ENCODE measurements around the gene VAPB.
"Not testable (repeated sequence)": the region's sequence is repeated elsewhere in the genome, so short reads cannot be mapped to it uniquely, and the experiment has no call there.

DNA sequence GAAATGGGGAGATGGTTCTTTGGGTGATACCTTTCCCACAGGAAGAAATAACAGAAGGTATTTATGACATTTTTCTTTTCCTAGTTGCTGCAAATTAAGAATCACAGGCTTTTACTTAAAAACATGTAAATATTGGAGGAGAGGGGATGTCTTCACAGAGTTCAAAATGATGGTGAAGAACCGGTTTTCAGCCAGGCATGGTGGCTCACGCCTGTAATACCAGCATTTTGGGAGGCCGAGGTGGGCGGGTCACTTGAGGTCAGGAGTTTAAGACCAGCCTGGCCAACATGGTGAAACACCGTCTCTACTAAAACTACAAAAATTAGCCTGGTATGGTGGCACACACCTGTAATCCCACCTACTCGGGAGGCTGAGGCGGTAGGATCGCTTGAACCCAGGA lies 15.7 kb upstream of the VAPB start:
- not testable (repeated sequence) for TF ChIP-seq MXI1 (IDR thresholded peaks at IDR 0.05; ENCODE audit: low read depth, low read length); ZNF24 (IDR thresholded peaks at IDR 0.05); SP1 (IDR thresholded peaks at IDR 0.05; ENCODE audit: low read depth, low read length)
